ENCODE measurements around the gene CSGALNACT2.

GRCh38 chr10:43091846-43092245, 46.4 kb upstream of the CSGALNACT2 start:
- TF ChIP-seq EZH2 (IDR thresholded peaks at IDR 0.05; ENCODE audit: borderline replicate concordance, insufficient read depth, low read depth, low read length, poor library complexity, severe bottlenecking), result no peak
- no peak for TF ChIP-seq CTCF (IDR thresholded peaks at IDR 0.05)

All from B cell (primary cell).